ENCODE data around the gene CKAP2.
"Not testable (repeated sequence)": the region's sequence is repeated elsewhere in the genome, so short reads cannot be mapped to it uniquely, and the experiment has no call there.

Gene CKAP2

DNA sequence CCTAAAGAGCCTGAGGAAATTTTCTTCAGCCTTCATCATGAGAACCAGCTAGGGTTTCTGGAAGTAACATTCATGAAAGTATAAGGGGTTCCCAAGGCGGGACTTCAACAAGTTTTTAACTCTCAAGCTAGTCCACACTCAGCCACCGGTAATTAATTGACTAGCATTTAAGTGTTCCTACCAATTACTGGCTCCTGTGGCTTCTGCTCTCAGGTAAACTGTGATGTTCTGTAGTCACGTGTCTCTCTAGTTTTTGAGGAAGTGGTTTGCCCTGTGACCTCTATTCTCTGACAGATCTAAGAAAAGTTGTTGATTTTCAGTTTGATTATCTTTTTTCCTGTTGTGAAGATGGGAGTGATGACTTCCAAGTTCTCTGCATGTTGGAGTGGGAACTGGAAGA lies 42.7 kb downstream of the CKAP2 start:
- H3K9ac ChIP-seq (ENCODE audit: insufficient read length, low read depth); H3K4me3 ChIP-seq (ENCODE audit: insufficient read length, low read depth); DNase-seq (ENCODE audit: low read depth, low spot score); H3K27me3 ChIP-seq (ENCODE audit: insufficient read depth, insufficient read length); H3K9me3 ChIP-seq (ENCODE audit: insufficient read depth, low read length); H3K4me1 ChIP-seq (ENCODE audit: insufficient read depth, insufficient read length); H3K36me3 ChIP-seq (ENCODE audit: insufficient read depth, insufficient read length, low read length): not testable (repeated sequence)

DNA sequence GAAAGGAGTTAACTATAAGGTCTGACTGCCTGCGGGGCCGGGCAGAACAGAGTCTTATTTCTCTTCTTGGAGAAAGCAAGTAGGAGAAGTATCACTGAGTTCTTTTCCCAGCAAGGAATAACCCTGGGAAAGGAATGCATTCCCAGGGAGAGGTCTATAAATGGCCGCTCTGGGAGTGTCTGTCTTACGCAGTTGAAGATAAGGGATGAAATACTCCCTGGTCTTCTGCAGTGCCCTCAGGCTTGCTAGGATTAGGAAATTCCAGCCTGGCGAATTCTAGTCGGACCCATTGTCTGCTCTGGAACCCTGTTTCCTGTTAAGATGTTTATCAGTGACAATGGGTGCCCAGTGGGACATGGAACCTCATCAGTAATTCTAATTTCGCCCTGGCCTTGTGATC lies 47.0 kb downstream of the CKAP2 start:
- not testable (repeated sequence) for H3K27me3 ChIP-seq (ENCODE audit: insufficient read depth, insufficient read length); H3K36me3 ChIP-seq (ENCODE audit: insufficient read depth, insufficient read length, low read length); DNase-seq (ENCODE audit: low read depth, low spot score); H3K9me3 ChIP-seq (ENCODE audit: insufficient read depth, low read length); H3K9ac ChIP-seq (ENCODE audit: insufficient read length, low read depth); H3K4me3 ChIP-seq (ENCODE audit: insufficient read length, low read depth); H3K4me1 ChIP-seq (ENCODE audit: insufficient read depth, insufficient read length)

DNA sequence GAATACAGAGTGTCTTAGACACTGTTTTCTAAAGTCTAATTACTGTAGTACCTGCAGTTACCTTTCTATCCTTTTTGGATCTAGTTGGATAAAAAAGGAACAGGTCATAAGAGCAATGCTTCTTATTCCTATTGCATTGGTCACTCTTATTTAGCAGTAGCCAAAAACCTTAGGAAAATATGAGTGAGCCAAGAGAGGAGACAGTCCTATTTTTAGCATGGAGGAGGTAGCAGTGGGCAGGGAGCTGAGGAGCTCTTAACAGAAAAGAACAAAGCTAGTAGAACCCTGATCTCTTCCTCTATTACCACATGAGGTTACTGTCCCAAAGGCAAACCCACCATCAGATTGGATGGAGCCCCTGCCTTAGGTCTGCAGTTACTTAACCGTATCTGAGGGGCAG lies 50.6 kb downstream of the CKAP2 start:
- H3K36me3 ChIP-seq (ENCODE audit: insufficient read depth, insufficient read length, low read length); H3K4me3 ChIP-seq (ENCODE audit: insufficient read length, low read depth); H3K9ac ChIP-seq (ENCODE audit: insufficient read length, low read depth); H3K9me3 ChIP-seq (ENCODE audit: insufficient read depth, low read length); DNase-seq (ENCODE audit: low read depth, low spot score); H3K27me3 ChIP-seq (ENCODE audit: insufficient read depth, insufficient read length); H3K4me1 ChIP-seq (ENCODE audit: insufficient read depth, insufficient read length): not testable (repeated sequence)

DNA sequence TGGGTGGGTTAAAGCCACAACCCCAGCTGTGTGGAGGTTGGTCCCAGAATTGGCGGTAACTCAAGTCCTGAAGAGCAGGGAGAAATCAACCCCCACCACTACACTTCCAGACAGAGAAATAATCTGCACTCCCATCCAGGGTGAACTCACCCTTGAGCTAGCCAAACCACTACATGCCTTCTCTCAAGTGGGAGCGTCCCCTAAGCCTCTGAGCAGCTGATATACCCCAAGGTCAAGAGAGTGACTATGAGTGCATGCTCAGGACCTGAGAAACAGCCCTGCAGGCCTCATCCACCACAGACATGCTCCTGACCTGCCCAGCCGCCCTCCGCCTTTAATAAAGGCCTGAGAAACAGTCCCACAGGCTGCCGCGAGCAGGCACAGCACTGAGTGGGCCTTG lies 54.3 kb downstream of the CKAP2 start:
- not testable (repeated sequence) for DNase-seq (ENCODE audit: low read depth, low spot score); H3K4me3 ChIP-seq (ENCODE audit: insufficient read length, low read depth); H3K9me3 ChIP-seq (ENCODE audit: insufficient read depth, low read length); H3K36me3 ChIP-seq (ENCODE audit: insufficient read depth, insufficient read length, low read length); H3K27me3 ChIP-seq (ENCODE audit: insufficient read depth, insufficient read length); H3K4me1 ChIP-seq (ENCODE audit: insufficient read depth, insufficient read length); H3K9ac ChIP-seq (ENCODE audit: insufficient read length, low read depth)

DNA sequence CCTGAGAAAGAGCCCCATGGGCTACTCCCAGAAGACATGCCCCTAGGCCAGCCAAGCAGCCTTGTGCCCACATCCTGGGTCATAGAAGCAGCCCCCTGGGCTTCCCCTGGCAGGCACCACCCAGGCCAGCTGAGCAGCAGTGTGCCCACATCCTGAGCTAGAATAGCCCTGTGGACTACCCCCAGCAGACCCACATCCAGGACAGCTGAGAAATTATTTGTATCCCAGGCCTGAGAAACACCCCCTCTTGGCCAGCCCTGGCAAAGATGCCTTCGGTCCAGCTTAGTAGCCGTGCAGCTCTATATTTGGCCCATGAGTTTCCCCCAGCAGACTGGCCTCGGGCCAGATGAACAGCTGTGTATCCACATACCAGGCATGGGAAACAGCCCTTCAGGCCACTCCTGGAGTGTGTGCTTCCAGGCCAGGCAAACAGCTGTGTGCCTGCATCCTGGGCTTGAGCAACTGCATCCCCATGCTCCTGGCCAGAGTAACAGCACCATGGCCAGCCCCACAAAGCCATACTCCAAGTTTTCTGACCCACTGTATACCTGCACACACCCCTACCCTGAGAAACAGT lies 55.0 kb downstream of the CKAP2 start:
- not testable (repeated sequence) for H3K9me3 ChIP-seq (ENCODE audit: insufficient read depth, low read length); H3K27me3 ChIP-seq (ENCODE audit: insufficient read depth, insufficient read length); H3K9ac ChIP-seq (ENCODE audit: insufficient read length, low read depth); H3K4me1 ChIP-seq (ENCODE audit: insufficient read depth, insufficient read length); DNase-seq (ENCODE audit: low read depth, low spot score); H3K4me3 ChIP-seq (ENCODE audit: insufficient read length, low read depth); H3K36me3 ChIP-seq (ENCODE audit: insufficient read depth, insufficient read length, low read length)

DNA sequence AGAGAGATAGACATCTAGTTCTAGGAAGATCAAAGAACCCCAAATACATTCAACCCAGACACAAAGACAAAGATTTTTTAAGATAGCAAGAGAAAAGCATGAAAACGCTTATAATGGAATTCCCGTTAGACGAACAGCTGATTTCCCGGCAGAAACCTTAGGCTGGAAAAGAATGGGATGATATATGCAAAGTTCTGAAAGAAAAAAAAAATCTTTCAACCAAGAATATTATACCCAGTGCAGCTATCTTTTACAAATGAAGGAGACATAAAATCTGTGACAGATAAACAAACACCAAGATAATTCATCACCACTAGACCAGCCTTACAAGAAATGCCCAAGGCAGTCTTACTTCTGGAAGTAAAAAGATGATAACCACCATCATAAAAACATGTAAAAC lies 56.3 kb downstream of the CKAP2 start:
- not testable (repeated sequence) for H3K4me3 ChIP-seq (ENCODE audit: insufficient read length, low read depth); H3K9me3 ChIP-seq (ENCODE audit: insufficient read depth, low read length); DNase-seq (ENCODE audit: low read depth, low spot score); H3K27me3 ChIP-seq (ENCODE audit: insufficient read depth, insufficient read length); H3K9ac ChIP-seq (ENCODE audit: insufficient read length, low read depth); H3K4me1 ChIP-seq (ENCODE audit: insufficient read depth, insufficient read length); H3K36me3 ChIP-seq (ENCODE audit: insufficient read depth, insufficient read length, low read length)

DNA sequence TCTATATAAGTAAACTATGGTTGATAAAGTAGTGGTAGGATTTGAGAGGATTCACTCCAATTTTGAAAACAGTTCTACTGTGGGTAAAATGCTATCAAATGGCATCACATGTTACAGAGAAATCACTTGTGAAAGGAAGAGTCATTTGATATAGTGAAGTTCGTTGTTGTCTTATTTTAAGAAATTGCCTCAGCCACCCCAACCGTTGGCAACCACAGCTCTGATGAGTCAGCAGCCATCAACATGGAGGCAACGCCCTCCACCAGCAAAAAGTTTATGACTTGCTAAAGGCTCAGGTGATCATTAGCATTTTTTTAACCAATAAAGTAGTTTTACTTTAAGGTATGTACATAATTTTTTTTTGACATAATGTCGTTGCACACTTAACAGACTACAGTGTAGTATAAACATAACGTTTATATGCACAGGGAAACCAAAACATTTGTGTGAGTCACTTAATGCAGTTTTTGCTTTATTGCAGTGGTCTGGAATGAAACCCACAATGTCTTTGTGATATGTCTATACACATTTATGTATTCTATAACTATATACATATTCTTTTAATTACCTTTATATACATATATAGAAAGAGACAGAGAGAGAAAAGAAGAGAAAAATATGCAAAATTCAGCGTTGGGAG lies 58.8 kb downstream of the CKAP2 start:
- not testable (repeated sequence) for H3K4me3 ChIP-seq (ENCODE audit: insufficient read length, low read depth); H3K9ac ChIP-seq (ENCODE audit: insufficient read length, low read depth); H3K36me3 ChIP-seq (ENCODE audit: insufficient read depth, insufficient read length, low read length); H3K4me1 ChIP-seq (ENCODE audit: insufficient read depth, insufficient read length); H3K9me3 ChIP-seq (ENCODE audit: insufficient read depth, low read length); DNase-seq (ENCODE audit: low read depth, low spot score); H3K27me3 ChIP-seq (ENCODE audit: insufficient read depth, insufficient read length)

DNA sequence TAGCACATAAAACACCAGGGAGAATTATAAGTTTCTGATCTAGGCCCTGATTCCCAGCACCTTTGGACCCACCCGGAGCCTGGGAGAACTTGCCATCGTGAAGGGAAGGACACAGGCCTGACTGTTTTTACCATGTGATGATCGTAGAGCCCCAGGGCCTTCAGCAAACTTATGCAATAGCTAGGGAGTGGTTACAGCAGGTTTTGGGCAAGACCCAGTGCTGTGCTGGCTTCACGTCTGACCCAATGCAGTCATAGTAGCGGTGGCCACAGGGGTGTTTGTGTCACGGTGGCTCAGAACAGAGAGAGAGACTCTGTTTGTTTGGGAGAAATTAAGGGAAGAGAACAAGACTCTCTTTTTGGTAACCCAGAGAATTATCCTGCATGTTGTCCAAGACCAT lies 68.0 kb downstream of the CKAP2 start:
- not testable (repeated sequence) for H3K27me3 ChIP-seq (ENCODE audit: insufficient read depth, insufficient read length); H3K4me1 ChIP-seq (ENCODE audit: insufficient read depth, insufficient read length); H3K9ac ChIP-seq (ENCODE audit: insufficient read length, low read depth); H3K9me3 ChIP-seq (ENCODE audit: insufficient read depth, low read length); DNase-seq (ENCODE audit: low read depth, low spot score); H3K36me3 ChIP-seq (ENCODE audit: insufficient read depth, insufficient read length, low read length); H3K4me3 ChIP-seq (ENCODE audit: insufficient read length, low read depth)
